AG20443 (cell line): ENCODE results near the gene TULP4.
"Not testable (repeated sequence)": the region's sequence is repeated elsewhere in the genome, so short reads cannot be mapped to it uniquely, and the experiment has no call there.

Experiments
- DNase-seq: peaks from one replicate; pipeline ENCODE4 v3.0.0; 2012; ENCODE audit warnings: low spot score, mixed read lengths

The TULP4 gene

GRCh38 chr6:158470023-158470422 lies 157.8 kb downstream of the TULP4 start:
- DNase-seq: not testable (repeated sequence)

- no peak for DNase-seq
Measured at GRCh38 chr6:158471339-158471738, 159.1 kb downstream of the TULP4 start.

GRCh38 chr6:158472447-158472846 lies 160.2 kb downstream of the TULP4 start:
- DNase-seq: no peak

GRCh38 chr6:158474961-158475343 lies 162.7 kb downstream of the TULP4 start:
- peak; percentile 33 for DNase-seq

GRCh38 chr6:158475344-158476302 lies 163.4 kb downstream of the TULP4 start:
- peak; percentile 75 for DNase-seq

- DNase-seq: no peak
Measured at GRCh38 chr6:158476389-158476788, 164.1 kb downstream of the TULP4 start.

- DNase-seq: not testable (repeated sequence)
Measured at GRCh38 chr6:158477722-158478121, 165.5 kb downstream of the TULP4 start.

GRCh38 chr6:158480989-158481388 lies 168.7 kb downstream of the TULP4 start:
- no peak for DNase-seq

GRCh38 chr6:158481690-158482473 lies 169.6 kb downstream of the TULP4 start:
- peak; percentile 79 for DNase-seq

GRCh38 chr6:158485431-158485830 lies 173.2 kb downstream of the TULP4 start:
- DNase-seq: no peak

- DNase-seq: no peak
Measured at GRCh38 chr6:158487495-158487894, 175.2 kb downstream of the TULP4 start.

GRCh38 chr6:158488065-158488464 lies 175.8 kb downstream of the TULP4 start:
- peak; percentile 90 for DNase-seq

GRCh38 chr6:158489441-158489840 lies 177.2 kb downstream of the TULP4 start:
- DNase-seq: no peak

- no peak for DNase-seq
Measured at GRCh38 chr6:158492881-158493280, 180.6 kb downstream of the TULP4 start.

- no peak for DNase-seq
Measured at GRCh38 chr6:158496700-158497099, 184.4 kb downstream of the TULP4 start.

GRCh38 chr6:158497620-158498019 lies 185.4 kb downstream of the TULP4 start:
- no peak for DNase-seq

GRCh38 chr6:158498362-158498761 lies 186.1 kb downstream of the TULP4 start:
- DNase-seq: no peak

GRCh38 chr6:158499601-158500000 lies 187.3 kb downstream of the TULP4 start:
- no peak for DNase-seq

- DNase-seq: peak; percentile 74
Measured at GRCh38 chr6:158500016-158500735, 187.9 kb downstream of the TULP4 start.

- DNase-seq: no peak
Measured at GRCh38 chr6:158501360-158502262, 189.3 kb downstream of the TULP4 start.

- no peak for DNase-seq
Measured at GRCh38 chr6:158502263-158502950, 190.1 kb downstream of the TULP4 start.
